Calu3 (cell line): ENCODE data around the gene OVCA2. TPM values are rescaled to one million over a fixed set of nuclear protein-coding genes. Genes with fewer than 3 reads are reported as not detected.

Experiments used
- BruUV-seq: library from RNA; stranded (reverse); fragments of 400-500 nt; replicated peaks from 2 replicates; lab custom pipeline; 2021; lab: Mats Ljungman, UMichigan
- CTCF ChIA-PET: fragments of 300-600 bp; sonication (Branson Sonifier 250); formaldehyde crosslinking; loops from one replicate; lab custom pipeline; 2022; ENCODE audit warnings: antibody characterized with exemption; lab: Charles Lee
- DNase-seq: peaks from one replicate; pipeline ENCODE4 v3.0.0; 2022
- H3K27ac Mint-ChIP-seq: one replicate; pipeline ENCODE4 v1.8.0; 2022; ENCODE audit warnings: mixed read lengths; ENCODE audit not compliant: unreplicated experiment
- H3K27me3 Mint-ChIP-seq: one replicate; pipeline ENCODE4 v1.8.0; 2022; ENCODE audit warnings: mixed read lengths; ENCODE audit not compliant: unreplicated experiment
- H3K36me3 Mint-ChIP-seq: one replicate; pipeline ENCODE4 v1.8.0; 2022; ENCODE audit warnings: mild to moderate bottlenecking, moderate library complexity, mixed read lengths; ENCODE audit not compliant: insufficient read depth, unreplicated experiment
- H3K4me1 Mint-ChIP-seq: one replicate; pipeline ENCODE4 v1.8.0; 2022; ENCODE audit warnings: mild to moderate bottlenecking, low read depth, mixed read lengths; ENCODE audit not compliant: unreplicated experiment
- H3K4me3 Mint-ChIP-seq: one replicate; pipeline ENCODE4 v1.8.0; 2022; ENCODE audit warnings: mild to moderate bottlenecking, low read depth, moderate library complexity, mixed read lengths; ENCODE audit not compliant: unreplicated experiment
- H3K9me3 Mint-ChIP-seq: one replicate; pipeline ENCODE4 v1.8.0; 2022; ENCODE audit warnings: low read depth, mixed read lengths; ENCODE audit not compliant: unreplicated experiment
- intact Hi-C: fragments of 100-400 bp; cut with micrococcal nuclease; formaldehyde crosslinking; loops from one replicate; pipeline ENCODE4 v1.10.0; 2022; ENCODE audit not compliant: unreplicated experiment
- total RNA-seq: library from RNA; stranded (reverse); gene quantifications from 2 replicates; pipeline ENCODE4 v1.2.3, GENCODE V29; 2022
- TF ChIP-seq, protein P1 (sequence below): fragments of 200-600 bp; IDR thresholded peaks from one replicate; pipeline ENCODE4 v1.8.0; 2022; ENCODE audit warnings: antibody characterized with exemption; ENCODE audit not compliant: unreplicated experiment

Gene OVCA2
- total RNA-seq, 1 experiment from 2014 or later: 22.1 TPM

DNA sequence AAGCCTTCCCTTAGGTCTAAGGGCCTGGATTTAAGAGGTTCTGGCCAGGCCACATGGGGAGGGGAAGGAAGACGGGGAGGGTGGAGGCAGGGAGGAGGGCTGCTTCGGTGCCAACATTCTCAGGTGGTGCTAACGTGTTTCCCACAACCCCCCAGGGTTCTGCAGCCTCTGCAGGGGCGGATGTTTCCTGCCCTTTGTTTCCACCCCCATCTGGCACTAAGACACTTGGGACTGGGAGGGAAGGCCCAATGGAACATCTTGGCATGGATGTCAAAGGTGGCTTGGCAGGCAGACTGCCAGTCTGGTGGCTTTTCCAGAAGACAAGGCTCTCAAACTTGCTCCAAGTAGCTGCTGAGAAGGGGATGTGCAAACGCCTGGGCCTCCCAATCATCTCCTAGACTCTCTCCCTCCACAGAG, 25.8 kb downstream of the OVCA2 start:
- no peak overlapping the region for H3K27ac Mint-ChIP-seq
- no peak for DNase-seq
- H3K4me1 Mint-ChIP-seq: no peaks in the 10 kb centered on the region
- H3K36me3 Mint-ChIP-seq: peaks cover 9% of the 10 kb centered on the region
- intact Hi-C loops: no loop called here
- no peak overlapping the region for H3K4me3 Mint-ChIP-seq
- H3K27me3 Mint-ChIP-seq: no peaks in the 10 kb centered on the region
- CTCF ChIA-PET: interaction anchor here (0.9 kb wide), 1 partner anchor 9 kb away, joined by 3 read pairs; no protein-coding TSS in a partner anchor
- H3K9me3 Mint-ChIP-seq: no peaks in the 10 kb centered on the region
- TF ChIP-seq, protein P1, sequence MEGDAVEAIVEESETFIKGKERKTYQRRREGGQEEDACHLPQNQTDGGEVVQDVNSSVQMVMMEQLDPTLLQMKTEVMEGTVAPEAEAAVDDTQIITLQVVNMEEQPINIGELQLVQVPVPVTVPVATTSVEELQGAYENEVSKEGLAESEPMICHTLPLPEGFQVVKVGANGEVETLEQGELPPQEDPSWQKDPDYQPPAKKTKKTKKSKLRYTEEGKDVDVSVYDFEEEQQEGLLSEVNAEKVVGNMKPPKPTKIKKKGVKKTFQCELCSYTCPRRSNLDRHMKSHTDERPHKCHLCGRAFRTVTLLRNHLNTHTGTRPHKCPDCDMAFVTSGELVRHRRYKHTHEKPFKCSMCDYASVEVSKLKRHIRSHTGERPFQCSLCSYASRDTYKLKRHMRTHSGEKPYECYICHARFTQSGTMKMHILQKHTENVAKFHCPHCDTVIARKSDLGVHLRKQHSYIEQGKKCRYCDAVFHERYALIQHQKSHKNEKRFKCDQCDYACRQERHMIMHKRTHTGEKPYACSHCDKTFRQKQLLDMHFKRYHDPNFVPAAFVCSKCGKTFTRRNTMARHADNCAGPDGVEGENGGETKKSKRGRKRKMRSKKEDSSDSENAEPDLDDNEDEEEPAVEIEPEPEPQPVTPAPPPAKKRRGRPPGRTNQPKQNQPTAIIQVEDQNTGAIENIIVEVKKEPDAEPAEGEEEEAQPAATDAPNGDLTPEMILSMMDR: no peak
- BruUV-seq: no TSS peak

DNA sequence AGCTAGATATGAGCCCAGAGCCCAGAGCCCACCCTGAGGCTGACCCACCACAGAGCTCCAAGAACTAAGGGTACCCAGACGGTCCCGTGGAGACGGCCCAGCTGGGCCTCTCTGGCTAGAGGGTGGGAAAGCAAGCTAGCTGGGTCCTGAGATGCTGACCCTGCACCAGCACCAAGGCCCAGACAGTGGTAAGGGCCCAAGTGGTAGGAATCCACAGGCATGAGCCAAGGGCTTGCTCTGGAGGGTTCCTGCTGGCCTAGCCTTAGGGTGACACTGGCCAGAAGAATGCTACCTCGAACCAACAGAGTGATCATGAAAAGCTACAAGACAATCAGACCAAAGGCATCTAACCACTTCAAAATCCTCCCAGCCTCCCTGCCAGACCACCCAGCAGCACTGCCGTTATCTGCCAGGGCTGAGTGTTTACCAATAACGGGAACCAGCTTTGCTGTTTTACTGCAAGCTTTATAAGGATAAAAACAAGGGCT, 26.3 kb downstream of the OVCA2 start:
- DNase-seq: no peak
- Mint-ChIP-seq H3K9me3 (no peaks in the 10 kb centered on the region), H3K36me3 (peaks cover 9% of the 10 kb centered on the region), H3K4me3 (no peak overlapping the region), H3K4me1 (no peaks in the 10 kb centered on the region), H3K27ac (no peak overlapping the region), H3K27me3 (no peaks in the 10 kb centered on the region)
- intact Hi-C loops: no loop called here
- CTCF ChIA-PET: interaction anchor here (0.9 kb wide), 1 partner anchor 9 kb away, joined by 3 read pairs; no protein-coding TSS in a partner anchor
- TF ChIP-seq, protein P1: no peak
- no TSS peak for BruUV-seq

DNA sequence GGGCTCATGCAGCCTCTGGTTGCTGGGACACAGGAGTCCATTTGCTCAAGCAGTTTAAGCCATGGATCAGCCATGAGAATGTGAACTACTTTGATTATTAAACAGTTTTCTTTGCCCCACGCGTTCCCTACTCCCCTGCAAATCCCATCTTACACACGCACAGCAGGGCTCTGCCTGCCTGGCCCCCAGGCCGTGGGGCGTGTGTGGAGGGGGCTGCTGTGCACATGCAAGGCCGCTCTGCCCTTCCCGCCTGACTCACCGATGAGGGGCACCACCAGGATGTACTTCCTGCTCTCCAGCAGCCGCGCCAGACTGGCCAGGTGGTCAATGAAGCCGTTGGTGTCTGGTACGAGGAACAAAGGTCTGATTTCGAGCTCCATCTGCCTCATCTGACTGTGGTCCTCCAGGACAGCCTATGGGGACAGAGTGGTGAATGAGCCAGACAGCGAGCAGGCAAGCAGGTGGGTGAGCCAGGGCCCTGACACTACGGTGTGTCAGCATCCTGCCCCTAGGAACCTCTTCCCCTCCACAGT, 26.8 kb downstream of the OVCA2 start:
- no peak for DNase-seq
- H3K9me3 Mint-ChIP-seq: no peaks in the 10 kb centered on the region

DNA sequence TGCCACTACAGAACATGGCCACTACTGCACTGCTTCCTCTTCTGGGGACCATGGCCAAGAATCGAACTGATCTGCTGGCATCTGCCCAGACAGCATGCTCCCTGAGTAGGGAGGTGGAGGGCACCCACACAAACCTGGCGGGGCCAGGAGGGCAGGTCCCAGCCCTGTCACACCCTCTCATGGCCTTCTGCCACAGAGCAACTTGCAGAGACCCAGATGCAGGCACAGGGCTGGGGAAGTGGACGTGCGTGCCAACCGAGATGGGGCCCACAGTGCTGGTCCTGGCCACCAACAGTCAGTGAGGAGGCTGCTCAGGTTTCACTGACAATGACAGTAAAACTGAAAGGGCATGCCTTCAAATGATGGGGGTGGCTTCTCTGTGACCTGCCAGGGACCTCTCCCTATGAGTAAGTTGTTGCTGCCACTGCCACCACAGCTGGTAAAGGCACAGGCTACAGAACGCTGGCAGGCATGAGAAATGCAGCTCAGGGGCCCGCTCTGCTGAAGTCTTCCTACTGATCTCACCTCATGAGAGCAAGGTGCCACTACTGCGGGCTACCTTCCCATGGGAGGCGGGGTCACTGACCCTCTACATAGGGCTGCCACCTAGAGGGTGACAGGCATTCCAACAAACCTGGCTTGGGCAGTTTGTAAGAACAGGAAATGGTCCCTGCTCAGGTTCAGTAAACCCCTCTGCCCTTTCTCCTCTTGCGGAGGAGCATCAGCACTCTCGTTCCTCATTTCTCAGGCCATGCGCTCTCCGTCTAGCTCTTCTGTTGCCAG, 28.6 kb downstream of the OVCA2 start:
- Mint-ChIP-seq H3K27ac (no peak overlapping the region), H3K36me3 (peaks cover 9% of the 10 kb centered on the region), H3K9me3 (no peaks in the 10 kb centered on the region), H3K27me3 (no peaks in the 10 kb centered on the region), H3K4me1 (no peaks in the 10 kb centered on the region), H3K4me3 (no peak overlapping the region)
- CTCF ChIA-PET: no interaction called here
- intact Hi-C loops: no loop called here
- TF ChIP-seq, protein P1: no peak
- no peak for DNase-seq
- no TSS peak for BruUV-seq

More for the DNA sequence above, 26.8 kb downstream of the OVCA2 start:
- no TSS peak for BruUV-seq
- CTCF ChIA-PET: interaction anchor here (0.9 kb wide), 1 partner anchor 10 kb away, joined by 3 read pairs; no protein-coding TSS in a partner anchor
- intact Hi-C loops: no loop called here
- Mint-ChIP-seq H3K4me3 (no peak overlapping the region), H3K27me3 (no peaks in the 10 kb centered on the region), H3K4me1 (no peaks in the 10 kb centered on the region), H3K36me3 (peaks cover 9% of the 10 kb centered on the region), H3K27ac (no peak overlapping the region)
- TF ChIP-seq, protein P1: no peak
